Stimulated activated CD8-positive, alpha-beta memory T cell treated with anti-CD3 and anti-CD28 coated beads, Interleukin-4, amount 100 ng/mL, for 1 hour (primary cell): ENCODE data around the gene SLC39A1.

Source experiments
- DNase-seq, 2 donors: peaks; one replicate each; pipeline ENCODE4 v3.0.0-alpha.2; 2020; ENCODE audit warnings: low read depth in 2 of 2, low spot score in 1 of 2

The SLC39A1 gene

DNA sequence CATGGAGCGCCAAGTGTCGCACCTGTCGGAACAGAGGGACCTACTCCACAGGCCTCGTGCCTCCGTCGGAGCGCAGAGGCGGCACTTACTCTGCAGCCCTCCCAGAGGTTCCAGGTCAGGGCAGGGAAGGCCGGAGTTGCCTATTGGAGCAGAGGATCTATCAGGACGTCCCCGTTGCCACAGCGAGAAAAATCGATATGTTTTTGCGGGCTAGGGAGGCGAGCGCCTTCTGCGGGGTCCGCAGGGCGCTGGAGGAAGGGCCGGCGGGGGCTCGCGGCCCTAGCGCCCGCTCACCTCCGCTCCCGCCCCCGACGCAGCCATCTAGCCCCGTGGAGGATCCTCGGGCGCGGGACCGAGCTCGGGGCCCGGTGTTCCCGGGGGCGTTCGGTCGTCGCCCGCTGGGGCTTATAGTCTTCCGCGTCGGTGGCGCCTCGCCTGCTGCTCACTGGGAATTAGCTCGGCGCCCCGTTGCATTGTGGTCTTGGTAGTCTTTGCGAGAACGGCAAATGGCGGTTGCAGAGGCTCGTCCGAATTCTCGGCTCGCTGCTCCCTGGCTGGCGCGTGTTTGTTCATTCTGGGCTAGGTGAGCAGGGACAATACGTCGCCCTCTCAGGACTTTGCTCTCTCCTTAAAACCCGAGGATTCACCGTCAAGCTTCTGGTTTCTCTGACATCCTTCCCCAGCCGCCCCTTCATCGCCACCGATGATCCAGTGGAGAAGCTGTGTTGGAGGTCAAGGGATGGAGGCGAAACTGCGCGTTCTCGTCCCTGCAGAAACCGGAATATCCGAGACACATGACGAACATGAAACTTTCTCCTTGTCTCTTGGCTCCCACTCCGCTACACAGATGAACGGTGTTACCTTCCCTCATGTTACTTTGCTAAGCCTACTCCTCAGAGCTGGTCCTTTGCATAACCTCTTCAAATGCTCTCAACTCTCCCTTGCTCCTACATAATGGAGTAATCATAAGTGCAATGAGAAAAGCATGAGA, 14.2 kb upstream of the SLC39A1 start, which contains the start of gene JTB:
Gene JTB (minus strand): TSS at position 425 of the 991 bp plus-strand sequence. CDS start 422 bp downstream, at position 3.
- DNase-seq = peak in 1 of 2 donors; percentile 66

DNA sequence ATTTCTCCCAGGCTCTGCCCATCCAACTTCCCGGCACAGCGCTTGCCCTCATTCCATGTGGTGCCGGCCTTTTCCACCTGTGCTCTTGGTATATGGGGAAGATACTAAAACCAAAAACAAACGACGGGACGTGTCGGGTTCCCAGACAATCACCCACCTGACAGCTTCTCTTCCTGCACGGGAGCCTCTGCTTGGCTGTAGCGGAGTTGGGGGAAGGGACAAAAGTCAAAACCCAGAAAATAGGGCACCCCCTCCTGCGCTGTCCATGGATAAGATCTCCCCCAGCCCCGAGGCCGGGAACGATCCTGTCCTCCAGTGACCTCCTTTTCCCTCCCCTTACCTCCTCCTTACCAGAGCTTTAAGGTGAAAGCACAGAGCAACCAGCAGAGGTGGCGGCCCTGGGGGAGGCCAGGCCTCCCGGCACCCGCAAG, 13.5 kb upstream of the SLC39A1 start:
- no peak for DNase-seq

DNA sequence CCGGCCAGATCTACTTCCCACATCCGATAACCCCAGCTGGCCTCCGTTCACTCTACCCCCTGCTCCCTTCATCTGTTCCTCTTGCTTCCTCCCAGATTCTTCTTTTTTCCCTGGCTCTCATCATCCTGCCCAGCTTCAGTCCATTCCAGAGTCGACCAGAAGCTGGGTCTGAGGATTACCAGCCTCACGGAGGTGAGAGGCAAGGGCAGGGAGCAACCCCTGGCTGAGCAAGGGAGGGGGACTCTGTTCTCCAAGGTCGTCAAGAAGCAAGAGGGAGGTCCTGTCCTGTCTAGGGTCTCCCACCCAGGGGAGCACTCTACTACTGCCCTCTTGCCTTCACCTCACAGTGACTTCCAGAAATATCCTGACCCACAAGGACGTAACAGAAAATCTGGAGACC, 10.2 kb upstream of the SLC39A1 start:
- DNase-seq = no peak

DNA sequence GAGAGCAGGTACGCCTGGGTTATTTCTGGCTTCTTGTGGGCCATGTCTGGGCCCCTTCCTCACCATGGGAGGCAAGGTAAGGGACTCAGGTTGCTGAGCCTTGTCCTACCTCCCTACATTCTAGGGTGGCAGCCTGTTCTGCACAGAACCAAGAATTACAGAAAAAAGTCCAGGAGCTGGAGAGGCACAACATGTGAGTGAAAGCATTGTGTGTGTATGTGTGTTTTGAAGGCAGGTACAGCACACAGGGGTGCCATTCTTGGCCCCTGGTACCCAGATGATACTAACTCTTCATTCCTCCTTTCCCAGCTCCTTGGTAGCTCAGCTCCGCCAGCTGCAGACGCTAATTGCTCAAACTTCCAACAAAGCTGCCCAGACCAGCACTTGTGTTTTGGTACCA, 9.7 kb upstream of the SLC39A1 start:
- DNase-seq = no peak

DNA sequence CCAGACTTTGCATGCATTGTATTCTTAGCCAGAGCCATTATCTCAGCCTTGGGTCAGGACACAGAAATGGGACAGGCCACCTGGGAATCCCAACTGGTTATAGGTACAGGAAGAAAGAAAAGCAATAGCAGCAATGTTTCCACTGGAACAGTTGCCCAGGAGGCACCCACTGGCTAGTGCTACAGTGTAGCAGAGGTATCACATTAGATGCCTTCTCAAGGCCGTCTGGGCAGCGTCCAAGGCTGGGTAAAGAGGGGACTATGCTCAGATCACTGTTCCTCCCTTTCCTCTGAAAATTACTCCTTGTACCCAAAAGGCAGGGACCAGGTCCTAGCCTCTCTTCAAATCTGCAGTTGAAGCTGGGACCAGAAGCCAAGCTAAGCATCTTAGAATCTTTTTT, 7.0 kb upstream of the SLC39A1 start:
- DNase-seq = no peak

DNA sequence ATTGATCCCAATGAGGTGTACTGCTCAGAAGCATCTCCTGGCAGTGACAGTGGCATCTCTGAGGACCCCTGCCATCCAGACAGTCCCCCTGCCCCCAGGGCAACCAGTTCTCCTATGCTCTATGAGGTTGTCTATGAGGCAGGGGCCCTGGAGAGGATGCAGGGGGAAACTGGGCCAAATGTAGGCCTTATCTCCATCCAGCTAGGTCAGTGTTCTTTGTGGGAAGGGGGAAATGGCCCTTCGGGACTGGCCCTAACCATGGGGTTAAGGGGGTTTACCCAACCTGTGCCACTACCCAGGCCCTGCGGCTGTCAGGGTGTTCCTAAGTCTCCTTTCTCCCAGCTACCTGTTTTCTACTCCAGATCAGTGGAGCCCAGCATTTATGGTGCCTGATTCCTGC, 5.6 kb upstream of the SLC39A1 start:
- DNase-seq = no peak

DNA sequence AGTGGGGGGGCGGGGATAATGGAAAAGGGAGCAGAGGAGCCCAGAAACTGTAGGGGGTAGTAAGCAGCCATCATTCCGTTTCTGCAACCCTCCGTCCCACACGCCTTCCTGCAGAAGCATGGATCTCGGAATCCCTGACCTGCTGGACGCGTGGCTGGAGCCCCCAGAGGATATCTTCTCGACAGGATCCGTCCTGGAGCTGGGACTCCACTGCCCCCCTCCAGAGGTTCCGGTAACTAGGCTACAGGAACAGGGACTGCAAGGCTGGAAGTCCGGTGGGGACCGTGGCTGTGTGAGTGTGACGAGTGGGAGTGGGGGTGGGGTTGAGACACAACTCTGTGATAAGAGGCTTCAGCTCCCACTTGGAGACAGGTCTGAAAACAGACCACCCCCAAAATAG, 5.1 kb upstream of the SLC39A1 start:
- DNase-seq = no peak

DNA sequence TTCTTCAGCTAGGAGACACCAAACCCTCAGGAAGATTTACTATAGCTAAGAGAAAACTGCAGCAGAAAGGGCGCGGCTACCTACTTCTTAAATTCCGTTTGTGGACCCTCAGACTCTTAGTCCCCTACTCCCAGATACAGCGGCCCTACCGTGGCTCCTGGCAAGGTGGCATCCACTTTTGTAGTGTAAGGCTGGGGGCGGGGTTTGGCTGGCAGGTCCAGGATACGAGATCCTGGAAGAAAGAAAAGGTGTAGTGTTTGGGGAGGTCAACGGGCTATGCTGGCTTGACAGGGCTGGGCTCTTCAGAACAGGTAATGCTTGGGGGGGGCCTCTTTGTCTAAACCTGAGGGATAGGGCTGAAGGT, 4.6 kb upstream of the SLC39A1 start:
- no peak for DNase-seq

DNA sequence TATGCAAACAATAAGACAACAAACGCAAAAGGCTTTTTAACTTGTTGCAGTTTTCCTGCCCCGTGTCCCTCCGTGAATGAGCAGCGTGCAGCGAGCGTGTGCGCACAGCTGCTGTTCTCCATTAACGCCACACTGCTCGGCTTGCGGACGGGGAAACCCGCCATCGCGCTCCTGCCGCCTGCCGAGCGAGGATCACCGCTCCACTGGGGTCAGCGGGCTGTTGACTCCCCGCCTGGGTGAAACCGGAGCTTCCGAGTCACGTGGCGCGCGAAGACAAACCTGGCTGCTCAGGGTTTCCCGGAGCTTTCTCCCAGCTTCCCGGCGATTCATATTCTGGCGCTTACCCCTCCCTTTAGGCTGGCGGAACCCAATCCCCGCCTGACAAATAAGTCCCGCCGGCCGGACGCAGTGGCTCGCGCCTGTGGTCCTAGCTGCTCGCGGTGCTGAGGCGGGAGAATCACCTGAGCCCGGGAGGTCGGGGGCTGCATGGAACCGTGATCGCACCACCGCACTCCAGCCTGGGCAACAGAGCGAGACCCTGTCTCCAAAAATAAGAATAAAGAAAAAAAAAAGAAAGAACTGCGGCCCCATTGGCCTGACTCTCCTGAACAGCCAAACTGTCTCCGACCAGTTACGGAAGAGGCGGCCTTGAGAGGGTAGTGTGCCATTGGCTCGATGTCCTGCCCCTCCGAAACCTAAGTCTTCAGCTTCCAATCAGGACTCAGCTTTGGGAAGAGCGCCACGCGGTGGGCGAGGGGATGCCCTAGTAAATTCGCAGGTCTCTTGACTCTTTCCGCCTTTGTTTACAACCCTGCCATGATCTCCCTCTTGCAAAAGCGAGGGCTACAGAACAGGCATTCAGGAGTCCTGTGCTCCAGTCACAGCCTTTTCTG, 4.0 kb upstream of the SLC39A1 start, which contains the start of gene CREB3L4:
Gene CREB3L4 (plus strand): TSS at position 796 of the 893 bp plus-strand sequence. CDS start 624 bp downstream, outside the sequence.
- peak; percentile 57 to 63 for DNase-seq

DNA sequence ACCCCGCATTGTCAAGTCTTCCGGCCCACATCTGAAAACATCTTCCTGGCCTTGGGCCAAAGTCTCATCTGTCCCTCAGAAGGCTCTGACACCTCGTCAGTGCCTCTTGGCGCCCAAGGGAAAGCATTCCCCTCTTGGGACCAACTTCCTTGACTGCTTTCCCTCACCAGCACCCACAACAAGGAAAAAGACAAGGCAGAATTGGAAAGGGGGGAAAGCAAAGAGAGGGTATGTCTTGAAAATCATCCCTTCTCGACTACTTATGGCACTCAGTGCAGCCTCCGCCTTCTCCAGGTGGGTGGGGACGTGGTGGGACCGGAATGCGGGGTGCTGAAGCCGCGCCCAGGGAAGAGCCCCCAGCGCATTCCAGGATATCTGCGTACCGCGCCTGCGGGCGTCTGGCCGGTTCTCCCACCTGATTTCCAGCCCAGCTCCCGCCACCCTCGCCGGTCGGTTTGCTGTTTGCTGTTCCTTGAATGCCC, 554 bp upstream of the SLC39A1 start:
- no peak for DNase-seq

DNA sequence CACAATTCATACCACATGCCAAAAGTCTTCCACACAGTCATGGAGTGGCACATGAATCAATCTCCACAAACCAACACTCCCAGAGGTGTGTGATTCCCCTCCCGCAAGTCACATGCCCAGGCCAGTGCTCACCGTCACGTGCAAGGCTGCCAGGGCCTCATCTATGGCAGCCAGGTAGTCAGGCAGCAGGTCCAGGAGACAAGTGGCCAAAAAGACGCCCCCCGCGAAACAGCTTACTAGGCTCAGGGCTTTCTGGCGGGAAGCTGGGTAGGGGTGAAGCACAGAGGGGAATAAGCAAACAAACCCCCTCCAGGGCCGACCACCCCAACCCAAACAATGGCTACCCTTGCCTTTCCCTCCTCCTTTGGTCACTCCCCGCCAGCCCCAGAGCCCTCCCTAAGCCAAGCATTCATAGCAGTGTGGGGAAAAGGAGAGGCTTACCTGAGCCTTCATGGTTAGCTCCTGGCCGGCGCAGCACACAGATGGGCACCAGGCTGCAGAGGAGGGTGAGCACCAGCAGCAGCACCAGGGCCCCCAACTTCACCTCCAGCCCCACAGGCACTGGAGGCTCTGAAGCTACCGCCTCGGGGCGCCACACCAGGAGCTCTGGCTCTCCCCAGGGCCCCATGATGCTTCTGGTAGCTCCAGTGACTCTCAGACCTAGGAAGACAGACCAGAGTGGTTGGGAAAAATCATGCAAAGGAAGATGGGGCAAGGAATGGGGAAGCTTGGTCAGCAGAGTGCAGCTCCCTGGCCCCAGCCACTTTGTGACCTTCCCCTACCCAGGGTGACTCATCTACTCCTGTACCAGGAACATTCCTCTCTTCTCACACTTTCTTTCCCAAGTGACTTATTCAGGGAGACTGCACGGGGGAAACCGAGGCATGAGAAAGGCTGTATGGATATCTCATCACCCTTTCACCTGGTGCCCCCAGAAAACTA, 978 bp downstream of the SLC39A1 start:
- no peak for DNase-seq

DNA sequence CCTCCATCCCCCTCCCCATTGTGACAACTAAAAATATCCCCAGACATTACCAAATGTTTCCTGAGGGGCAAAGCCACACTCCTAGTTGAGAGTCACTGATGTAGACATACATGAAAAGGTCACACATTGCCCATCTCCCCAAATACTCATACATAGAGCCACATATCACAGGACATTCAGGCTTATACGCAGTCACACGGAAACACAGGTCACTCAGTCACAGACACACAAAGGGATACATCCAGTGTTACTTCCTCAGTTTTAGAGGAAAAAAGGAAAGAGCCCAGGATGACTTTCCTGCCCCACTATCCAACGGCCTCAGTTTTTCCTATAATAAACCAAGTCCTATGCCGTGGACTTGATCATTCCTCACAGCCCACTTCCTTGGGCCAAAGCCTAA, 1.9 kb downstream of the SLC39A1 start:
- DNase-seq = no peak

DNA sequence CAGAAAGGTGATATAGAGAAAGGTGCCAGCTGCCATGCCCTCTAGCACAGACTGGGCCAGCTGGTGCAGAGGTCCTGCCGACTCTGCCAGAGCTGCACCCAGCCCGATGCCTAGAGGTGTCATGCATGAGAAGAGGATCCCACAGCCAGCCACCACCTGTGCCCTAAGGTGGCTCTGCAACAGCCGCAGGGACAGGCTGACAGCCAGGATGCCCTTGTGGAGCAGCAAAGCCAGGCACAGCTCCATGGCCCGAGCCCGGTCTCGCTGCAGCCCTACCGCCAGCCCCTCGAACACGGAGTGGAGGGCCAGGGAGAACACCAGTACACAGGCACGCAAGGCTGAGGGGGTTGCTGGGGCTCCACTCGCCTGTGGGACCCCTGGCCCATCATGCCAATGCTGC, 3.1 kb downstream of the SLC39A1 start:
- no peak for DNase-seq

DNA sequence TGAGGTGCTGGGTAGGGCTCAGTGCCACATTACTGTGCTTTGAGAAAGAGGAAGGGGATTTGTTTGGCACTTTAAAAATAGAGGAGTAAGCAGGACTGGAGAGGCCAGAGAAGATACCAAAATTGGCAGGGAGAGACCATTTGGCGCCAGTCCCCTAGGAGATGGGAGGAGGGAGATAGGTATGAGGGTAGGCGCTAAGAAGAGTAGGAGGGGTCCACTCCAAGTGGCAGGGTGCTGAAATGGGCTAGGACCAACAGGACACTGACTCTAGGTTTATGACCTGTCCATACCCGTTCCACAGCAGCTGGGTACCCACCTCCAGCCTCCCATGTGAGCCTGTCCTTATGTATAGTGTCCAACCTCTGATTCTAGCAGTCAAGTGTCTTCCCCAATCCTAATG, 3.9 kb downstream of the SLC39A1 start:
- DNase-seq = no peak

DNA sequence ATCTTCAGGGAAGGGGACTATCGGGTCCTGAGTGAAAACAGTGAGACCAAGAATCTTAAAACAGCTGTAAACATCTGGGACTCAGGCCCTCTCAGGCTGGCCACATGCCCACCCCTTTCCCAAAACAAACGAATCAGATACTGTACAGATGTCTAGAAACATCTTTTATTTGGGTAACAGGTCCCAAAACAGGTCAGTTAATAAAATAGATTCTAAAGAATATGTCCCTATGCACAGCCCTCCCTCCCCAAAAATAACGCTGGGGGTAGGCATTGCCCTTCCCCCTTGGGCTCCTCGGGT, 4.4 kb downstream of the SLC39A1 start:
- no peak for DNase-seq

DNA sequence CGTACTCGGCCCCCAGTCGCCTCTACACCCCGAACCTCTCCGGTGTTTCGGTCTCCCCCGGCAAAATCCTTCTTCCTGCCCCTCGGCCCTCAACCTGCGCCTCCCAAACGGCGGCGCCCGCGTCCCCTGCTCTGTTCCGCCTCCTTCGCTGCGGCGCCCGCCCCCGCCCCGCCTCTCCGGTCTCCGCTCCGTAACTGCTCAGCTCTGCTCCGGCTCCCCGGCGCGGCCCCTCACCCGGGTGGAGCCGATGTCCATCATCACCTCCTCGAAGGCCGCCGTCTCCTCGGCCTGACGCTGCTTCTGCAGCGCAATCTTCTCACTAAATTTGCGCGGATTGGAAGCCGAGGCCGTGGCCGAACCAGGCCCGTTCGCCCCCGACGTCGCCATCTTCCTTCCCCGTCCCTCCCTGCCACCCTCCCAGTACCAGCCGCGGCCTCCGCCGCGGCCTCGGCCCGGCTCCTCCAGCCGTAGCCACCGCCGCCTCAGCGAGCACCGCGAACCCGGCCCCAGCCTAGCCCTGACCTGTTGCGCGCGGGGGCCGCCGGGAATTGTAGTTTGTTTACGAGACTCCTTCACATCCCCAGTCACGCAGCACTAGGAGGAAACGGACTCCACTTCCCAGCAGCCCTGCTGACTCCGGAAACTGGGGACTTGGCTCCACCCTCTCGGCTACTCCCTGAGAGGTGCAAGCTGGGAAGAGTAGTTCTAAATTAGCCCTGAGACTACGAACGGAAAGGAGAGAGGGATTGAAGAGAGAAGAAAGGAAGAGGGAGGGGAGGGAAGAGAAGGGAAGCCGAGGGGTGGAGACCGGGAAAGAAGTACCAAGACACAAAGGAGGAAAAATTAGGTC, 5.0 kb downstream of the SLC39A1 start, which contains the start of gene CRTC2:
Gene CRTC2 (minus strand): TSS at position 502 of the 850 bp plus-strand sequence. CDS start 115 bp downstream, at position 387.
- peak; percentile 87 to 93 for DNase-seq

DNA sequence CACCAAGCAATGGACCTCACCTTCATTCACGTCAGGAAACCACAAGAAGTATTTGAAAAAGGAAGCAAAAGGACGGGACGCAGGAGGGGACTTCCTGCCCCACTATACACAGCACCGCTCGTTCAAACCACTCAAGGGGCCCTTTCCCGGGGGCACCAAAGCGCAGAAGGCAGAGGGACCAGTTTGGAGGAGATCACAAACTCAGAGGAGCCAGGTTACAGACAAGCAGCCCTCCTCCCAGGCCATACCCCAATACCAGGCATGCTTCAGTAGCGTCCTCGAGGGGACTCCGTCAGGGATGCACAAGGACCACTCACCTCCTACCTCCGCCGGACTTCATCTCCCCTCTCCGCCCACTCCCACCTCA, 5.6 kb downstream of the SLC39A1 start:
- no peak for DNase-seq

DNA sequence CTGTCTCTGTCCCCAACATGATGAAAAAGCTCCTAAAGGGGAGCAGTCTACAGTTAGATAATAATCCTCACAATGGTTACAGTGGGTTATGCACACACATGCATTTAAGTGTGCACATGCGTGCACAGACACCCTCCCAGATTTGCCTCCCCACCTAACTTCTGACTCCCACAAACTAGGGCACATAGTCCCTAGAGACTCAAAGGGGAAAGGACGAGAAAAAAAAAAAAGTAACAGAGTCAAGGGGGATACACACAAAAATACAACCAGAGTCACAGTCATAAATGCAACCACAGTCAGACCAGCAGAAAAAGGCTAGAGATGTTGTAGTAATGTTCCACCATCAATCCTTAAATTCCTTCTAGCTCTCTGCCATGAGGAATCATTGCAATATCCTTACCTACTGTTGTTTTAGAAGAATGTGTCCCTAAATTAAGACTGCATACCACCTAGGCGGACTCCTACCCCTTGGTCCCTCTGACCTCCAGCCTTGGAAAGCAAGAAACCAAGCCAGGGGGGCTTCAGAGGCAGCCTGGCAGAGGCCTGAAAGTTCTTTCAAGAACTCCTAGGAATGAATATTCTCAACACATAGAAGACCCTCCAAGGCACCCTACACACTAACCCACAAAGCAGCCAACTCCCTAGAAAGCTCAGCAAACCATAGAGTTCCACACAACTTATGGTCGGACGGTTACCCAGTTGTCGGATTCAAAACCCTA, 6.2 kb downstream of the SLC39A1 start:
- no peak for DNase-seq

DNA sequence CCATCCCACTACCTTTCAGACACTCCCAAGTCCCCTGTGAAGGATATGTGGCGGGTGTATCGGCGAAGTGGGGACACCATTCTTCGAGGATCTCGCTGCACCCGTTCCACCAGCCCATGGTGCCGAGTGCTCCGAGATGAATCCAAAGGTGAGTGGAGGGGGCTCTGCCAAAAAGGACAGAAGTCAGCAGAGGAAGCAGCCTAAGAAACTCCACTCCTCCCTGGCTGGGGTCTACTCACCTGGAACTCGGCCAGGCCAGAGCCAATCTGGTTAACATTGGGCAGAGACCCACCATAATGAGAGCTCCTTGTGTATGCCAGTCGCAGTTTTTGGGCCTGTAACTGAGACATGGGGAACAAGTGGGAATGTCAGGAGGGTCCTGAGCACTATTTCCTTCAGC, 8.5 kb downstream of the SLC39A1 start:
- DNase-seq = no peak
